Raji (cell line): ENCODE data around the gene ZDHHC23.

Source experiments
- POLR2A ChIP-seq: IDR thresholded peaks from 2 replicates; pipeline ENCODE4 v1.6.1; 2011; ENCODE audit warnings: low read depth, low read length, control low read depth; ENCODE audit not compliant: insufficient read depth

Gene ZDHHC23

DNA sequence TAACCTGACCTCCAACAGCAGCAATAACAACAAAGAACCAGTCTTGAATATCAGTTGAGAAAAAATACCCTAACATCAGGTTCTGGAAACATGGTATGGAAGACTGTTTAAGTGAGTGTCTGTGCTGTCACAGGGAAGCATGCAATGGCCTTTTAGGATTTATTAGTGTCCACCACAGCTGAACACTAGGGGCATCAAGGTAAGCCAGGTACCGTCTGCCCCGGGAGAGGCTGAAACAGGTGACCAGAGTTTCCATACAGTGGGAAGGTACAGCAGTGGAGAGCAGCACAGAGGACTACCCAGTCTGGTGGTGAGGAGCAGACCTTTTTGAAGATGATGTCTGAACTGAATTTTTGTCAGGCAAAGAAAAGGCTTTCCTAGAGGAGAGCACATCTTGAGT, 18.4 kb downstream of the ZDHHC23 start:
- no peak for TF ChIP-seq POLR2A

DNA sequence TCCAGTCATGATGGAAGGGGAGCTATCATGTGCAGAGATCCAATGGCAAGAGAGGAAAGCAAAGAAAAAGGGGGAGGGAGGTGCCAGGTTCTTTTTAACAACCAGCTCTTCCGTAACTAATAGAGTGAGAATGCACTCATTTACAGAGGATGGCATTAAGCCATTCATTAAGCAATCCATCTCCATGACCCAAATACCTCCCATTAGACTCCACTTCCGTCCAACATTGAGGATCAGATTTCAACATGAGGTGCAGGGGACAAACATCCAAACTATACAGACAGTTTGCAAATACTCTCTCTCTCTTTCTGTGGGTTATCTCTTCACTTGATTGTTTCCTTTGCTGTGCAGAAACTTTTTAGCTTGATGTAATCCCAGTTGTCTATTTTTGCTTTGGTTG, 21.2 kb downstream of the ZDHHC23 start:
- TF ChIP-seq POLR2A = no peak

- no peak for TF ChIP-seq POLR2A
These were observed 30.0 kb downstream of the ZDHHC23 start for GRCh38 chr3:113977822-113978221.

GRCh38 chr3:113979916-113980315, 32.1 kb downstream of the ZDHHC23 start:
- TF ChIP-seq POLR2A = no peak

GRCh38 chr3:113981803-113982202, 34.0 kb downstream of the ZDHHC23 start:
- no peak for TF ChIP-seq POLR2A

DNA sequence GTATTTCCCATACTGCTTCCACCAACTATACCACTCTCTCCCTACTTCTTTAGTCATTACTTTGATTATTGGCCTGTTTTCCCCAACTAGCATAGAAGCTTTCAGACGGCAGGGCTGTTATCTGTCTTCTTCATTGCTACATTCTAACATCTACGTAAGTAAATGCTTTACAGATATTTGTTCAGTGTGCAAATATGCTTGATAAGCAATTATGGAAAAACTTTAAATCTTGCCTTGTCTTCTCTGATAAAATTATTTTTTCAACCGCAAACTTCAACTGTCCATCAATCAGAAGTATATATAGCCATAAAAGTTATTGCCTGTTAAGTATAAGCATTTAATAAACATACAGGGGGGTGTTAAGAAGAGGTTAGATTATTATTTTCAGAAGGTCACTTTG, 35.7 kb downstream of the ZDHHC23 start:
- TF ChIP-seq POLR2A = no peak

GRCh38 chr3:113985541-113985940, 37.7 kb downstream of the ZDHHC23 start:
- no peak for TF ChIP-seq POLR2A

DNA sequence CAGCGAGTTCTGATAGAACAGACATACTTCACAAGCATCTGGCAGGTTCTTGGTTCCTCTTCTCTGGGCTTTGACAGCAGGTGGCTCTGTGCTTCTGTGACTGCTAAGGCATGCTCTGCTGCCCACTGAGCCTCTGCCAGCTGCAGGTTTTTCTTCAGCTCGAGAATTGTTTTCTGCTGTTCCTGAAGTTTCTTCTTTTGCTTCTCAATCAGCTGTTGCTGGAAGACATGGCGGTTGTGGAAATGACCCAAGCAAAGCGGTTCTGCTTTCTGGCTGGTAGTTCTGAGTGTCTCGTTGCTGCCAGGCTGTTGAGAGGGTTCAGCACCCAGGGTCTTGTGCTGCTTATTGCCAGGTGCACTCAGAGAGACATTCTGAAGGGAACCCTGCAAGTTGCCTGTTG, 57.7 kb downstream of the ZDHHC23 start:
- no peak for TF ChIP-seq POLR2A

DNA sequence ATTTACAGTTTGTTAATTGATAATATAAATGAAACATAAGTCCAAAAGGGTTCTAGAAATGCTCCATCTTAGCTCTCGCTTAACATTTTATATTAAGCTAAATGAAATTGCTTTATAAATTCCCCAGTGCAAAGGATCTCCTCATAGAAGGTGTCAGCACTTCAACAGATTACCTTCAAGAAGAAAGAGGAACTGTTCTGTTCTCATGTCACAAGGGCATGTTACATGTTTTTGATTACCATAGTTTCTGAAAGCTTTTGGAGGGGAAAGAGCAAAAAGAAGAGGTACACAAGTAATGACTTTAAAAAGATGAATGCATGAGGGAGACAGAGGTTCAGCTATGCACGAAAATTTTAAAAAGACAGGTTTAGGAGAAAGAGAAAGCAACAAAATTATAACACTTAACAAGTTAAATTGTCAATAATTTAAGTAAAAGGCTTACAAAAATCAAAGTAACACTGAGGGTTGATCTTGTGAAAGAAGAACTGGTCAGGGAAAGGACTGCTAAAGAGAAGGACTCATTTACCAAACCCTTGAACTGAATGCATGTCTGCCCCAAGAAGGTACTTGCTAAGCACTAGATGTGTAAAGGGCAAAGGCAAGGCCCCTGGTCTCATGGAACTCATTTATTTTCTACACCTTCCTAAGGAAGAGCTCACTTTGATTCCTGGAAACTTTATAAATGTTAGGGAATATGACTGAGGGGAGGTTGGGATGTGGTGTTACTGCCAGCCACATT, 63.4 kb downstream of the ZDHHC23 start:
- no peak for TF ChIP-seq POLR2A
